Epithelial cell of alveolus of lung (primary cell): Measurements from ENCODE around the gene OR2A5. TPM values are rescaled to one million over a fixed set of nuclear protein-coding genes. Genes with fewer than 3 reads are reported as not detected.

Experiments
- total RNA-seq: library from RNA; depleted of rRNA; stranded (reverse); fragments of >200 nt; gene quantifications from 2 replicates; pipeline ENCODE4 v1.2.1, GENCODE V29; 2015

Gene OR2A5, protein sequence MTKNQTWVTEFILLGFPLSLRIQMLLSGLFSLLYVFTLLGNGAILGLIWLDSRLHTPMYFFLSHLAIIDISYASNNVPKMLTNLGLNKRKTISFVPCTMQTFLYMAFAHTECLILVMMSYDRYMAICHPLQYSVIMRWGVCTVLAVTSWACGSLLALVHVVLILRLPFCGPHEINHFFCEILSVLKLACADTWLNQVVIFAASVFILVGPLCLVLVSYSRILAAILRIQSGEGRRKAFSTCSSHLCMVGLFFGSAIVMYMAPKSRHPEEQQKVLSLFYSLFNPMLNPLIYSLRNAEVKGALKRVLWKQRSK
- total RNA-seq, result not detected in 2 replicates

DNA sequence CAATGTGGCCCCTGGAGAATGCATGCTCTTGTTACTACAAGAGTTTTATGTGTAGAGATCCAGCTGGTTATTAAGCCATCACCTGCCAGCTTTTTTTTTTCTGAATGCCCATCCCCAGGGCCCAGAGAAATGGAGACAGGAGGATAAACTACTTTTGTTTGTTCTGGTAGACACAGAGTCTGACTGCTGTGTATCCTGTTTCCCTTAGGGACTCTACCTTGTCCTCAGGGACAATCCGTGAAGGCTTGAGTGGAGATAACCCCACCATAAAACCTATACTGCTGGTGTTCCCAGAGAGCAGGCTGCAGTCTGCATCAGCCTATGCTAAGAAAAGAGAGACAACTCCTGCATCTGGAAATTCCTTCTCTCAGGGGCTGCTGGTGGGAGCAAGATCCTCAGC lies at the start of gene OR2A5:
OR2A5 (plus strand) TSS at position 301 of the 400 bp plus-strand sequence. CDS start 1,454 bp downstream, outside the sequence.

DNA sequence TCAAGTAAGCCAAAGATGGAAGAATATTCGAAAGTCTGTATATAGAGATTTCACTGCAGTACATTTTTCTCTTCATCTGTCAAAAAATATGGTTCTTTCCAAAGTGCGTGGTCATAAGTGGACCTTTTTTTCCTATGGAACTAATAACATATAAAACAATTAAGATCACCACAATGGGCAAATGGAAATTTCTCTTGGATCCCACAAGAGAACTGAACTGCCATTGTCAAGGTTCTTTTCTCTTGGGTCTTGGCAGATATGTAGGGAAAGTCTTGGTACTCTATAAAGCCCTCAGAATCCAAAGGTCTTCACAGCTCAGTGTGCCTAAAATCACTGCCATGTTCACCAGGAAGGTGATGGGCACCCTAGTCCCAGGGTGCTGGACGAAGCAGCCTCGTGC lies 48.7 kb upstream of the OR2A5 start, which contains the start of gene OR6B1:
OR6B1 (plus strand) TSS at position 301 of the 400 bp plus-strand sequence. CDS start 3,677 bp downstream, outside the sequence.

DNA sequence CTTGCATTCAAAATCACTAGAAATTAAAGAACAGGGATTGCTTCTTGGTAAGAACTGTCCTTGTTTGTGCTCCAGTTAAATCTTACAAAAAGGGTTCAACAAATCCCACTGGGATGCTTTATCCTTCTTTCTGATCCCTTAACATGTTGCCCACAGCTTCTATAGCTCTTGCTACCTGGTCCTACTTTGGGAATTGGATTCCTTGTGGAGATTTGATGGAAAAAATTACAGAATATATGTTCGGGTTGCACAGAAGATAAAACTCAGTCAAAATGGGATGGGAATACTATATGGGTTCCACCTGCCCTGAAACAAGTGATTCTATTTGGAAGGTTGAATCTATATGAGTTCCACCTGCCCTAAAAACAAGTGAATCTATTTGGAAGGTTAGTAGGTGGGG lies 20.8 kb downstream of the OR2A5 start, which contains the start of gene OR2A25:
OR2A25 (plus strand) TSS at position 301 of the 400 bp plus-strand sequence. CDS start 4,409 bp downstream, outside the sequence.

DNA sequence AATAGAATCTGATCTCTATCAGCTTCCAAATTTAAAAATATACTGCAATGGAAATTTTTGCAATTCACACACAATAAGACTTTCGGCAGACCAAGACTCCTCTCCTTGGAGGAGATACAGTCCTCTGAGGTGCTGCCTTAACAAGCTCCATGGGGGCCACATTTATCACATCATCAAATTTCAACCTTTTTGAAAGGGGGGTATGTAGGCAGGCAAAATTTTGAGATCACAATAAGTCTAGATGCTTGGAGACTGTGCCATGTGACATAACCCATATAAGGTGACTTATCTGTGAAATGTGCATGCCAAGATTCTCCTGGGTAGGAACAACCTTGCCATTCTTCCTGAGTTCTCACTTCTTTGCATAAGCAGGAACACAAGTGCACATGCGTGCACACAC lies 37.2 kb downstream of the OR2A5 start, which contains the start of gene OR2A12:
OR2A12 (plus strand) TSS at position 301 of the 400 bp plus-strand sequence. CDS start 8,830 bp downstream, outside the sequence.

Other genes with a start within 250 kb of the OR2A5 start
- 56.9 and 147 TPM in 2 replicates for gene TCAF1, start 146.8 kb upstream of the OR2A5 start, total RNA-seq
- not detected in 2 replicates for gene OR2F2, start 113.7 kb upstream of the OR2A5 start, total RNA-seq
- not detected in 2 replicates for gene OR2F1, start 94.1 kb upstream of the OR2A5 start, total RNA-seq
- gene OR6B1, start 48.6 kb upstream of the OR2A5 start, total RNA-seq, result not detected in 2 replicates
- not detected in 2 replicates for gene OR2A25, start 20.9 kb downstream of the OR2A5 start, total RNA-seq
- not detected in 2 replicates for gene OR2A12, start 37.3 kb downstream of the OR2A5 start, total RNA-seq
- gene OR2A2, start 60.6 kb downstream of the OR2A5 start, total RNA-seq, result not detected in 2 replicates
- gene OR2A14, start 74.2 kb downstream of the OR2A5 start, total RNA-seq, result not detected in 2 replicates
- gene CTAGE4, start 134.5 kb downstream of the OR2A5 start, total RNA-seq, result 0.72 TPM in 1 of 2 replicates, not detected in the other
- 0.16 and 1.2 TPM in 2 replicates for gene ARHGEF35, start 146.9 kb downstream of the OR2A5 start, total RNA-seq
- not detected in 2 replicates for gene OR2A42, start 190.7 kb downstream of the OR2A5 start, total RNA-seq
- gene OR2A7, start 215.8 kb downstream of the OR2A5 start, total RNA-seq, result 0.13 and 0.56 TPM in 2 replicates
- 0.08 and 0.26 TPM in 2 replicates for gene CTAGE8, start 220.3 kb downstream of the OR2A5 start, total RNA-seq